Retinal pigment epithelial cell (primary cell): Measurements from ENCODE around the gene ADRA1B.

ENCODE experiments used
- DNase-seq: peaks from one replicate; pipeline ENCODE4 v3.0.0-alpha.2; 2010; ENCODE audit warnings: low read depth
- H3K4me3 ChIP-seq: 2 replicates; pipeline ENCODE4 v1.5.1; 2011; ENCODE audit warnings: mild to moderate bottlenecking, low read length, control low read depth, moderate library complexity
- TF ChIP-seq, protein P1 (sequence below): conservative IDR thresholded peaks from 2 replicates; pipeline ENCODE4 v1.5.1; 2011; ENCODE audit warnings: low read depth, low read length, control low read depth, inconsistent platforms

ADRA1B gene

DNA sequence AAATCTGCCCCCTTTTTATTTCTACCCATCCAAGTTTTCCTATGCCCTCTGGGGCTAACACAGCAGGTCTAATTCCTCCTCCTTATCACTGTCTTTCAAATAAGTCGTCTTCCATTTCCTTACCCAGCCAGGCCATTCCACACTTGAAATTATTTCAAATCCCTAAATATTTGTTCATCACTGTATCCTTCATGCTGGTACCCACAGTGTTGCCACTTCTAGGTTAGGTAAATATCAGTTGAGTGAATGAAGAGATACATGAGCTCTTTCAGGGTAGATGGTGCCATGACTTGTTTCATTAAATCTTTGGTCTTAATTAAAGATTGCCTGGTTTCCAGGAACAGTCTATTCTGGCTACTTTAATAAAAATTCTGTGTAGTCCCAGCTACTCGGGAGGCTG is 35.6 kb upstream of the ADRA1B start:
- TF ChIP-seq, protein P1, sequence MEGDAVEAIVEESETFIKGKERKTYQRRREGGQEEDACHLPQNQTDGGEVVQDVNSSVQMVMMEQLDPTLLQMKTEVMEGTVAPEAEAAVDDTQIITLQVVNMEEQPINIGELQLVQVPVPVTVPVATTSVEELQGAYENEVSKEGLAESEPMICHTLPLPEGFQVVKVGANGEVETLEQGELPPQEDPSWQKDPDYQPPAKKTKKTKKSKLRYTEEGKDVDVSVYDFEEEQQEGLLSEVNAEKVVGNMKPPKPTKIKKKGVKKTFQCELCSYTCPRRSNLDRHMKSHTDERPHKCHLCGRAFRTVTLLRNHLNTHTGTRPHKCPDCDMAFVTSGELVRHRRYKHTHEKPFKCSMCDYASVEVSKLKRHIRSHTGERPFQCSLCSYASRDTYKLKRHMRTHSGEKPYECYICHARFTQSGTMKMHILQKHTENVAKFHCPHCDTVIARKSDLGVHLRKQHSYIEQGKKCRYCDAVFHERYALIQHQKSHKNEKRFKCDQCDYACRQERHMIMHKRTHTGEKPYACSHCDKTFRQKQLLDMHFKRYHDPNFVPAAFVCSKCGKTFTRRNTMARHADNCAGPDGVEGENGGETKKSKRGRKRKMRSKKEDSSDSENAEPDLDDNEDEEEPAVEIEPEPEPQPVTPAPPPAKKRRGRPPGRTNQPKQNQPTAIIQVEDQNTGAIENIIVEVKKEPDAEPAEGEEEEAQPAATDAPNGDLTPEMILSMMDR, result no peak
- H3K4me3 ChIP-seq, result no peak overlapping the region
- no peak for DNase-seq

DNA sequence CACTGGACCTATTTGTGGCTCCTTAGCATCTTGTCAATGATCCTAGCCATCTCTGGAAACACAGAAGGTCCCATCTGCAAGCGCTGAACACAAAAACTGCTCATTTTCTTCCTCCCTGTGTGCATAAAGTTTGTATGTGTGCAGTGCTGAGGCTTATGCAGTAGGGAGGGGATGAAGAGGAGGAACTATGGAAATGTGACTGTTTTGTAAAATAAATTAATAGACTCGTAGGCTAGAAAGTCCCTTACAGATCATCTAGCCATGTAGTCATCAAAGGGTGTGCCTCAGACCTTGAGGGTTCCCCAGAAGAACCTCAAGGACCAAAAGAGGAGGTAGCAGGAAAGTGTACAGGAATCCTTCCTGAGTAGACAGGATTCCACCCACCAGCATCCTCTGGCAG is 34.3 kb upstream of the ADRA1B start:
- TF ChIP-seq, protein P1, result no peak

DNA sequence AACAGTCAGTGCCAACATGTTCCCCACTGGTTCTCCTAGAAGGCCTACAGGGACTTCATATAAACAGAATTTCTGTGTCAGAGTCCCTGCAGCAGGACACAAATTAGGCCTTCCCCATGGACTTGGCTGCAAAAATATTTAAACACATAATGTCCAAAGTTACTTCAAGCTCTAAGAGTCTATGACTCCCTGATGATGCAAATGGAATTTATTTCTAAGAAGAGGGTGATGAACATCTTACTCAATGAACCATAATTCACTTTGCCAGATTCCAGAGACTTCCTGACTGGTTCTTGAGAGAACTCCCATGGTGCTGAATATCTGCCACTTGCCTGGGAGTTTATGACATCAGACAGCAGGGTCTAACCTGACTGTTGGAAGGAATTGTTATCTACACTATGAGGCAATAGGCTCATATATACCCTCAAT is 32.7 kb upstream of the ADRA1B start:
- no peak for DNase-seq
- TF ChIP-seq, protein P1, result no peak
- H3K4me3 ChIP-seq, result no peak overlapping the region

More for the DNA sequence above, 34.3 kb upstream of the ADRA1B start:
- DNase-seq, result no peak
- H3K4me3 ChIP-seq, result no peak overlapping the region

DNA sequence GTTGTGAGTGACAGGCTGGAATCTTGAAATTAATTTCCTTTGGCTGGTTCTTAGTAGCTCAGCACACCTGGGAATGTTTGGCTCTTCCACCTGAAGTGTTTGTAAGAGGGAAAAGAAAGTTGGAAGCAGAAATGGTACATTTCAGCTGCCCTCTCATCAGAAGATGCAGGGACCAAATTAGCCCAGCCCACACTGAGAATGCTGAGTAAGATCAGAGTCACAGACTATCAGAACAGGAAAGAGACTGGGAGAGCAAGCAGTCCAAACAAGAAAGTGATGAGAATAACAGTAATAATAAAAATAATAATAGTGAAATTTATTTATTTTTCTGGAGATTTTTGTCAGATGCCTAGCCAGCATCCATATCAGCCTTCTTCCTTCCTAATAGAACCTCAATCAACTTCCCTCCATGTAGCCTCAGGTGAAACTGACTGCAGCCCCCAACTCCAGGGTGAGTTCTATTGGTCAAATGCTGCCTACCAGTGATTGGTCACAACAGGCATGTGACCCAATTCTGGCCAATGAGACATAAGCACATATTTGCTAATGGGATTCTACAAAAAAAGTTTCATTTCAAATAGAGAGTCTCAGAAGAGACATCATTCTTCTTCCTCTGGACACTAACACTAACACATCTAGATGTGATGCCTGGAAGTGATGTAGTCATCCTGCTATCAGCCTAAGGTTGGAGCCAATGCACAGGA is 31.2 kb upstream of the ADRA1B start:
- TF ChIP-seq, protein P1, result no peak
- H3K4me3 ChIP-seq, result no peak overlapping the region
- DNase-seq, result no peak

DNA sequence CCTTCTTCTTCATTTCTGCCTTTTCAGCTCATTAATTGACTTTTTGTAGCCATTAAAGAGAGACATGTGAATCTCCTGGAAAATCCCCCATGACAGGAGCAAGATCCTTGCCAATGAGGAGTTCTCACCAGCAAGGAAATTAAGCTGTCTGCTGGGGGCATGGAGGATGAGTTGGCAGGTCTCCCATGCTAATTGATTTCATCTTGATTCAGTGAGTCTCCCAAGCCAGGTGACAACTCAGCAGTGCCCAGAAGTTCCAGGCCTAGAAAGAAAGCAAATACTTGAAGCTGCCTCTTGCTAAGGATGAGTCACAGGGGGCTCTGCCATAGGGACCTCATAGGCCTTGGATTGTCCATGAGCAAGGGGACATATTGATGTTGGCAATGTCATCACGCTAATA is 30.0 kb upstream of the ADRA1B start:
- no peak overlapping the region for H3K4me3 ChIP-seq
- DNase-seq, result no peak
- TF ChIP-seq, protein P1, result no peak

DNA sequence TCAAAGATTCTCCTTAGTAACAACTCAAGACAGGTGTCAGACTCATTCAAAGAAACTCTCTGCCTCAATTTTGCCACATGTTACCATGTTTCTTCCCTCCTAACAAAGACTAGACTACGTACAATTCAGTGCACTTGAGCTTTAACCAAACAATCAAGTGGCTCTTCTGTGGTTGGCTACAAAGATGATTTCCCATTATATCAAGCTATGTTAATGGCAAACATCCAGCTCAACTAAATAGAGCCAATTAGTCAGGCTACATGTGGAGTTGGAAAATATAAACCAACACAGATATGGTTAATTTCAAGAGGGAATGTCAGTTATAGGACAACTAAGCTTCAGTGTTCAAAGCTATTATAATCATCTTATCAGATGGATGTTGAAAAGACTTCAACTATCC is 29.2 kb upstream of the ADRA1B start:
- TF ChIP-seq, protein P1, result no peak
- no peak overlapping the region for H3K4me3 ChIP-seq
- no peak for DNase-seq

DNA sequence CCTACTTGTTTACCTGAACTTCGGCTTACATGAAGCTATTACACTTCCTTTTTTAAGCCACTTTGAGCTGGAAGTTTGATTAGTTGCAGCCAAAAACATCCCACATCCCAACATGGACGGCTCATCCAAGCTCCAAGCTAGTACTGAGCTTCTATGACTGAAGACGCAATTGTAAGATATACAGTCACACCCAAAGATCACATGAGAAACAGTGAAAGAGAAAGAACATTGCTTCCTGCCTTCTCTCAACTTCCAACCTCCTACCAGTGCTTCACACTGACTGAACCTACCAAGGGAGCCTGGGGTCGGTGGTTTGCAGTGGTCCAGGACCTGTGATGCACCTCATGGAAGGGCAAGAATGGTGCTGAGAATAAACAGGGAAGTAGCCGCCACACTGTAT is 27.4 kb upstream of the ADRA1B start:
- no peak for DNase-seq
- H3K4me3 ChIP-seq, result no peak overlapping the region
- TF ChIP-seq, protein P1, result no peak
